ENCODE data around the gene RALGPS1.

The RALGPS1 gene

GRCh38 chr9:127123064-127123890, 208.7 kb downstream of the RALGPS1 start:
- H3K27me3 ChIP-seq (ENCODE audit: insufficient read depth, poor library complexity, severe bottlenecking) = peaks cover 22% of the 10 kb centered on the region
- no peak overlapping the region for H3K4me3 ChIP-seq (replicated peaks; ENCODE audit: insufficient read depth, low read length)
- DNase-seq (ENCODE audit: low read depth in 1 of 2, low spot score in 1 of 2) = no peak
- TF ChIP-seq POLR2AphosphoS5 (IDR thresholded peaks at IDR 0.05; ENCODE audit: low read depth) = no peak
- TF ChIP-seq REST (IDR thresholded peaks at IDR 0.05; ENCODE audit: insufficient replicate concordance, low read depth) = no peak
- TF ChIP-seq CTCF (IDR thresholded peaks at IDR 0.05; ENCODE audit: insufficient read depth, low read length) = no peak
- TF ChIP-seq SPI1 (IDR thresholded peaks at IDR 0.05; ENCODE audit: borderline replicate concordance, low read depth) = no peak
- no peak for TF ChIP-seq GABPA (IDR thresholded peaks at IDR 0.05; ENCODE audit: low read depth)
- H3K27ac ChIP-seq (replicated peaks) = no peak overlapping the region

DNA sequence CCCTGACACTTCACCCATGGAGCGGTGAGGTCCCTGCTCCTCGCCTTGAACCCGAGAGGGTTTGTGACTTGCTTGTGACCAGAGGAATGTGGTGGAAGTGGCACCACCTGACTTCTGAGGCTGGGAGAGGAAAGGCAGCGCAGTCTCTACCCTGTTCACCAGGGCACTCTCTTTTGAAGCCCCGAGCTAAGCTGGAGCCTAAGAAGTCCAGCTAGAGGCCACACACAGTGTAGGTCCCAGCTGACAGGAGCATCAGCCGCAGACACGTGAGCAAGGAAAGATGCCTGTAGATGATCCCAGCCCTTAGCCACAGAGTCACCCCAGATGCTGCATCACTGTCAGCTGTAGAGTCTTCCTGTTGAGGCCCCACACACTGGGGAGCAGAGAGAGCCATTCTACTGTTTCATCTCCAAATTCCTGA, 209.5 kb downstream of the RALGPS1 start:
- no peak for TF ChIP-seq GABPA (IDR thresholded peaks at IDR 0.05; ENCODE audit: low read depth)
- no peak for TF ChIP-seq SPI1 (IDR thresholded peaks at IDR 0.05; ENCODE audit: borderline replicate concordance, low read depth)
- no peak for TF ChIP-seq POLR2AphosphoS5 (IDR thresholded peaks at IDR 0.05; ENCODE audit: low read depth)
- no peak for TF ChIP-seq CTCF (IDR thresholded peaks at IDR 0.05; ENCODE audit: insufficient read depth, low read length)
- TF ChIP-seq REST (IDR thresholded peaks at IDR 0.05; ENCODE audit: insufficient replicate concordance, low read depth) = no peak

GRCh38 chr9:127124792-127125191, 210.2 kb downstream of the RALGPS1 start:
- DNase-seq (ENCODE audit: low read depth in 1 of 2, low spot score in 1 of 2) = no peak
- H3K27ac ChIP-seq (replicated peaks) = no peak overlapping the region
- TF ChIP-seq REST (IDR thresholded peaks at IDR 0.05; ENCODE audit: insufficient replicate concordance, low read depth) = no peak
- no peak for TF ChIP-seq GABPA (IDR thresholded peaks at IDR 0.05; ENCODE audit: low read depth)
- TF ChIP-seq POLR2AphosphoS5 (IDR thresholded peaks at IDR 0.05; ENCODE audit: low read depth) = no peak
- TF ChIP-seq CTCF (IDR thresholded peaks at IDR 0.05; ENCODE audit: insufficient read depth, low read length) = no peak
- no peak for TF ChIP-seq SPI1 (IDR thresholded peaks at IDR 0.05; ENCODE audit: borderline replicate concordance, low read depth)
- H3K4me3 ChIP-seq (replicated peaks; ENCODE audit: insufficient read depth, low read length) = no peak overlapping the region
- peaks cover 22% of the 10 kb centered on the region for H3K27me3 ChIP-seq (ENCODE audit: insufficient read depth, poor library complexity, severe bottlenecking)

More for the DNA sequence above, 209.5 kb downstream of the RALGPS1 start:
- Histone ChIP-seq H3K27ac (replicated peaks) (no peak overlapping the region), H3K4me3 (replicated peaks; ENCODE audit: insufficient read depth, low read length) (no peak overlapping the region), H3K27me3 (ENCODE audit: insufficient read depth, poor library complexity, severe bottlenecking) (peaks cover 22% of the 10 kb centered on the region)
- DNase-seq (ENCODE audit: low read depth in 1 of 2, low spot score in 1 of 2) = no peak
